ENCODE data around the gene ZCCHC17. TPM values are rescaled to one million over a fixed set of nuclear protein-coding genes. Genes with fewer than 3 reads are reported as not detected.

Gene ZCCHC17
- total and polyA plus RNA-seq, 7 donors, result 9.6 to 48.8 (median 16.4) TPM

DNA sequence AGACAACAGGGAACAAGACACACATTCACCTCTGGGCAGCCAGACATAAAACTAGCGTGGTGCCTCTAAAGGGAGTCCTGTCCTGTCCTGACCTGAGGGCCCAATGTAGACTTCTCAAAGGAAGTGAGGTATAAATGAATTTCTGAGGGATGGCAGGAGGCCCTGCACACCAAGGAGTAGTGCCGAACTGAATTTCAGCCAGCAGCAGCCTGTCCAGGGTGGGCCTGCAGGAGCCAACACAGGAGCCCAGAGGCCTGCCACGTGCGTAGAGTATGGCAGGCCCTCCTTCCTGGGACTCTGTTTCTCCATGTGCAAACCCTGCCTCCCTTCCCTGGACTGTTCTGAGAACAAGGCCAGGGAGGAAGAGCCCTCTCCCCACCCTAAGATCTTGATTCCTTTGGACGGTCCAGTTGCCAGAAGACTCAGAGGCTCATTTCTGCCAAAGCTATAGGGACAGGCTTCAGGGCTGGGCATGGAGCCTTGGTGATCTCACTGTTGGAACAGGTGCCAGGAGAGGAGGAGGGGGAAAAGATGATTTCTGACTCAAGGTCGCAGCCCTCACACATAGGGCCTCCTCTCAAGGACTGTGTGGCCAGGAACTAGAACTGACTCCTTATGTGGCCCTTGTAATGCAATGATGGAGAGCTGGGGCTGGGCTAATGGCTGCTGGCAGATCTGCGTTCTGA is 77.8 kb downstream of the ZCCHC17 start:
- peaks cover 32% of the 10 kb centered on the region for H3K4me1 ChIP-seq
- intact Hi-C loops (cut with DNase I), result no loop called here
- DNase-seq, result peak; percentile 70 to 79

GRCh38 chr1:31376375-31377134 is 79.7 kb downstream of the ZCCHC17 start:
- Histone ChIP-seq H3K27ac (peak overlapping the region; percentile 15), H3K4me1 (peaks cover 39% of the 10 kb centered on the region), H3K4me3 (no peak overlapping the region), H3K9me3 (no peaks in the 10 kb centered on the region), H3K36me3 (ENCODE audit: insufficient read depth in 1 of 2, low read depth in 1 of 2) (no peaks in the 10 kb centered on the region), H3K27me3 (ENCODE audit: insufficient read depth in 3 of 3, low read length in 2 of 3) (no peaks in the 10 kb centered on the region)
- 66% methylated on average over 8 of the region's 8 CpGs for WGBS, 3 donors
- ATAC-seq, result no peak
- no peak for DNase-seq
- no peak for TF ChIP-seq CTCF (IDR thresholded peaks at IDR 0.05)
- intact Hi-C loops (cut with DNase I), result no loop called here

More for the DNA sequence above, 77.8 kb downstream of the ZCCHC17 start:
- Histone ChIP-seq H3K4me3 (peak overlapping the region; percentile 70), H3K27ac (peak overlapping the region; percentile 96), H3K36me3 (ENCODE audit: insufficient read depth in 1 of 2, low read depth in 1 of 2) (no peaks in the 10 kb centered on the region), H3K27me3 (ENCODE audit: insufficient read depth in 3 of 3, low read length in 2 of 3) (no peaks in the 10 kb centered on the region), H3K9me3 (no peaks in the 10 kb centered on the region)
- peak; percentile 45 to 60 (median 50) for ATAC-seq
- TF ChIP-seq CTCF (IDR thresholded peaks at IDR 0.05), result no peak
- 40 to 63% (median 52%) methylated on average over 7 of the region's 7 CpGs for WGBS, 3 donors

DNA sequence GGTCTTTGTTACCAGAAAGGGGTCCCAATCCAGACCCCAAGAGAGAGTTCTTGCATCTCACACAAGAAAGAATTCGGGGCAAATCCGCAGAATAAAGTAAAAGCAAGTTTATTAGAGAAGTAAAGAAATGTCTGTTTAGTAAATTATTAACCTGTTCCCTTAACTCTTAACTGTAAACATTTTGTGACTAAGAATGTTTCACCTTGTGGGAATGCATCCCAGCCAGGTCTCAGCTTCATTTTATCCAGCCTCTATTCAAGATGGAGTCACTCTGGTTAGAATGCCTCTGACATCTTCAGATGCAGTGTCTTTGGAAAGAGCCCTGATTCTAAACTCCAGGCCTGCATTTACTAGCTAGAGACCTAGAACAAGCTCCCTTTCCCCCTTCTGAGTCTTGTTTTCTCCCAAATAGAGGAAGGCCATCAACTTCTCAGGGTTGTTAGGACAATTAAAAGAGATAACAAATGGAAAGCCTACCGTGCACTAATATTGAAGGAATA is 80.6 kb downstream of the ZCCHC17 start:
- peaks cover 46% of the 10 kb centered on the region for H3K4me1 ChIP-seq
- DNase-seq (no peak), ATAC-seq (no peak)
- no peaks in the 10 kb centered on the region for H3K27me3 ChIP-seq (ENCODE audit: insufficient read depth in 3 of 3, low read length in 2 of 3)
- no peaks in the 10 kb centered on the region for H3K36me3 ChIP-seq (ENCODE audit: insufficient read depth in 1 of 2, low read depth in 1 of 2)
- H3K27ac ChIP-seq, result no peak overlapping the region
- no peak overlapping the region for H3K4me3 ChIP-seq
- intact Hi-C loops (cut with DNase I), result no loop called here
- H3K9me3 ChIP-seq, result no peaks in the 10 kb centered on the region
- TF ChIP-seq CTCF (IDR thresholded peaks at IDR 0.05), result no peak
- 94 to 99% (median 97%) methylated on average over 3 of the region's 3 CpGs for WGBS, 3 donors

DNA sequence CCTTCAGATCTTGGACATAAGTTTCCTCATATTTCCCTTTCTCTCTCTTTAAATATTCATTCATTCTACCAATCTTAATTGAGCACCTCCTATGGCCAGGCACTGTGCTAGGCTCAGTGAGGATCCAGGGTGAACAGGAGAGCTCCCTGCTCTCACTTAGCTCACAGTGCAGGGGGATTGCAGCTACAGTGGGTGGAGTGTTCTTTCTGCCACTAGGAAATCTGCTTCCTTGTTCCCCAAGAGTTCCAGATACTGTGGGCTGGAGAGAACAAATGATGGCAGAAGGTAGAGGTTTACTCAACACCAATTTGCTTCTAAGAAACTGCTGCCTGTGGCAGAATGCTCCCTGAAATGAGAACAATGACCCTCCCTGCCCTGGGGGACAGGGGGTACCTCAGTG is 81.2 kb downstream of the ZCCHC17 start:
- Histone ChIP-seq H3K27ac (no peak overlapping the region), H3K4me3 (no peak overlapping the region), H3K4me1 (peaks cover 52% of the 10 kb centered on the region), H3K36me3 (ENCODE audit: insufficient read depth in 1 of 2, low read depth in 1 of 2) (no peaks in the 10 kb centered on the region), H3K9me3 (no peaks in the 10 kb centered on the region), H3K27me3 (ENCODE audit: insufficient read depth in 3 of 3, low read length in 2 of 3) (no peaks in the 10 kb centered on the region)
- intact Hi-C loops (cut with DNase I), result no loop called here
- ATAC-seq (no peak), DNase-seq (no peak)
- no peak for TF ChIP-seq CTCF (IDR thresholded peaks at IDR 0.05)

Measured in psoas muscle (tissue), 8 donors.